DOHH2 (cell line): ENCODE data around the gene TMEM200A.

Experiments used
- EZH2phosphoT487 ChIP-seq: fragments of 200-600 bp; sonication (generic); IDR thresholded peaks from 2 replicates; pipeline ENCODE4 v1.6.1; 2017; ENCODE audit warnings: borderline replicate concordance, mild to moderate bottlenecking, antibody characterized with exemption, low read length, moderate library complexity, mixed read lengths
- TF ChIP-seq, protein P1 (sequence below): fragments of 200-600 bp; sonication (generic); IDR thresholded peaks from one replicate; pipeline ENCODE4 v1.5.1; 2014; ENCODE audit warnings: antibody characterized with exemption, mild to moderate bottlenecking, low read depth, low read length; ENCODE audit not compliant: poor library complexity, severe bottlenecking

DNA sequence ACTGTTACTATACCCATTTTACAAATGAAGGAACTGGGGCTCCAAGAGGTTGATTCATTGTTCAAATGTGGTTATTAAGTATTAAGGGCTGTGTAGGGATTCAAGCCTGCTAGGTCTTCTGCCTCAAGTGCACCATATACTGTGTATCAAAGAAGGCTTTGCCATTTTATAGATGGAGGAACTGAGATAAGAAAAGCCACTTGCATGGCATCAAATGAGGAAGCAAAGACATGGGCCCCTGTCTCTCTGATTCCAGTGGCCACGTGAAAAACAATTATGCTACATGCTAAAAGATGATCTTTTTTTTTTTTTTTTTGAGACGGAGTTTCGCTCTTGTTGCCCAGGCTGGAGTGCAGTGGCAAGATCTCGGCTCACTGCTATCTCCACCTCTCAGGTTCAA is 67.0 kb downstream of the TMEM200A start:
- TF ChIP-seq, protein P1, sequence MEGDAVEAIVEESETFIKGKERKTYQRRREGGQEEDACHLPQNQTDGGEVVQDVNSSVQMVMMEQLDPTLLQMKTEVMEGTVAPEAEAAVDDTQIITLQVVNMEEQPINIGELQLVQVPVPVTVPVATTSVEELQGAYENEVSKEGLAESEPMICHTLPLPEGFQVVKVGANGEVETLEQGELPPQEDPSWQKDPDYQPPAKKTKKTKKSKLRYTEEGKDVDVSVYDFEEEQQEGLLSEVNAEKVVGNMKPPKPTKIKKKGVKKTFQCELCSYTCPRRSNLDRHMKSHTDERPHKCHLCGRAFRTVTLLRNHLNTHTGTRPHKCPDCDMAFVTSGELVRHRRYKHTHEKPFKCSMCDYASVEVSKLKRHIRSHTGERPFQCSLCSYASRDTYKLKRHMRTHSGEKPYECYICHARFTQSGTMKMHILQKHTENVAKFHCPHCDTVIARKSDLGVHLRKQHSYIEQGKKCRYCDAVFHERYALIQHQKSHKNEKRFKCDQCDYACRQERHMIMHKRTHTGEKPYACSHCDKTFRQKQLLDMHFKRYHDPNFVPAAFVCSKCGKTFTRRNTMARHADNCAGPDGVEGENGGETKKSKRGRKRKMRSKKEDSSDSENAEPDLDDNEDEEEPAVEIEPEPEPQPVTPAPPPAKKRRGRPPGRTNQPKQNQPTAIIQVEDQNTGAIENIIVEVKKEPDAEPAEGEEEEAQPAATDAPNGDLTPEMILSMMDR: no peak
- TF ChIP-seq EZH2phosphoT487: no peak
